Right ventricle myocardium inferior (tissue), 1 donor: Measurements from ENCODE around the gene STAC3. TPM values are rescaled to one million over a fixed set of nuclear protein-coding genes. Genes with fewer than 3 reads are reported as not detected.

Source experiments
- ATAC-seq: fragments of 200-7000 bp; cut with Tn5 transposase; one replicate; pipeline ENCODE4 v1.9.1; 2020; ENCODE audit warnings: mild to moderate bottlenecking, moderate library complexity
- DNase-seq: peaks from one replicate; pipeline ENCODE4 v3.0.0; 2021; ENCODE audit errors: missing footprints
- intact Hi-C: fragments of 100-400 bp; cut with DNase I; formaldehyde crosslinking; loops from one replicate; pipeline ENCODE4 v1.11.0; 2022
- total RNA-seq: library from RNA; stranded (reverse); fragmentation: NEBNext Ultra II Directional; extraction: Animal tissue kit (Norgen Biotek cat#: 25700); gene quantifications from one replicate; pipeline ENCODE4 v1.2.1, GENCODE V29; 2021
- donor health status: DM: no; HTN: yes; CAD: no; lungs with severe emphysema.

STAC3 gene
- total RNA-seq, 1 donor from 2014 or later: 1.2 TPM

- ATAC-seq: peak; percentile 77
These were observed 12.0 kb downstream of the STAC3 start for GRCh38 chr12:57238854-57239554.

GRCh38 chr12:57237932-57238853, 12.8 kb downstream of the STAC3 start:
- ATAC-seq (no peak), DNase-seq (peak; percentile 68)
- intact Hi-C loops: no loop called here

More at GRCh38 chr12:57238854-57239554, 12.0 kb downstream of the STAC3 start:
- intact Hi-C loops: loop anchor here (1.0 kb wide), 1 partner anchor 26 kb away; no protein-coding TSS in a partner anchor
- DNase-seq: peak; percentile 92

GRCh38 chr12:57237596-57237931, 13.4 kb downstream of the STAC3 start:
- no peak for ATAC-seq
- intact Hi-C loops: no loop called here
- DNase-seq: no peak

- intact Hi-C loops: no loop called here
- peak; percentile 83 for DNase-seq
- peak; percentile 36 for ATAC-seq
These were observed 13.9 kb downstream of the STAC3 start for GRCh38 chr12:57236925-57237595.

GRCh38 chr12:57236201-57236924, 14.6 kb downstream of the STAC3 start:
- ATAC-seq: no peak
- DNase-seq: peak; percentile 74
- intact Hi-C loops: no loop called here

- no peak for ATAC-seq
- no peak for DNase-seq
- intact Hi-C loops: no loop called here
These were observed 15.3 kb downstream of the STAC3 start for GRCh38 chr12:57235728-57236131.

- peak; percentile 32 for ATAC-seq
- peak; percentile 86 for DNase-seq
- intact Hi-C loops: no loop called here
These were observed 15.8 kb downstream of the STAC3 start for GRCh38 chr12:57235017-57235727.

GRCh38 chr12:57234571-57235016, 16.4 kb downstream of the STAC3 start:
- intact Hi-C loops: no loop called here
- DNase-seq (no peak), ATAC-seq (no peak)

- DNase-seq (no peak), ATAC-seq (no peak)
- intact Hi-C loops: no loop called here
These were observed 16.8 kb downstream of the STAC3 start for GRCh38 chr12:57234233-57234570.

- DNase-seq (no peak), ATAC-seq (no peak)
- intact Hi-C loops: no loop called here
These were observed 17.4 kb downstream of the STAC3 start for GRCh38 chr12:57233357-57234232.

- ATAC-seq: no peak
- no peak for DNase-seq
- intact Hi-C loops: no loop called here
These were observed 18.7 kb downstream of the STAC3 start for GRCh38 chr12:57232156-57232756.

GRCh38 chr12:57231276-57232021, 19.5 kb downstream of the STAC3 start:
- ATAC-seq (no peak), DNase-seq (peak; percentile 45)
- intact Hi-C loops: no loop called here

- peak; percentile 44 for DNase-seq
- no peak for ATAC-seq
- intact Hi-C loops: no loop called here
These were observed 20.4 kb downstream of the STAC3 start for GRCh38 chr12:57230381-57231155.

- ATAC-seq (peak; percentile 79), DNase-seq (peak; percentile 94)
- intact Hi-C loops: no loop called here
These were observed 21.2 kb downstream of the STAC3 start, which contains the start of gene SHMT2 for GRCh38 chr12:57229634-57230380. Gene SHMT2, plus strand, starts transcription at chr12:57229711. Its CDS starts 68 bp downstream, at chr12:57229779.
